SU-DHL-6 (cell line): Measurements from ENCODE around the gene PRRC2A.

Experiments
- EZH2phosphoT487 ChIP-seq: fragments of 200-600 bp; sonication (generic), shearing (Covaris generic); conservative IDR thresholded peaks from 2 replicates; pipeline ENCODE4 v1.6.1; 2018; ENCODE audit warnings: mild to moderate bottlenecking, antibody characterized with exemption, low read length, moderate library complexity, mixed read lengths
- TF ChIP-seq, protein P1 (sequence below): fragments of 200-600 bp; sonication (generic); IDR thresholded peaks from one replicate; pipeline ENCODE4 v1.5.1; 2017; ENCODE audit warnings: antibody characterized with exemption, mild to moderate bottlenecking, low read length, moderate library complexity; ENCODE audit not compliant: insufficient read depth, poor library complexity, severe bottlenecking

DNA sequence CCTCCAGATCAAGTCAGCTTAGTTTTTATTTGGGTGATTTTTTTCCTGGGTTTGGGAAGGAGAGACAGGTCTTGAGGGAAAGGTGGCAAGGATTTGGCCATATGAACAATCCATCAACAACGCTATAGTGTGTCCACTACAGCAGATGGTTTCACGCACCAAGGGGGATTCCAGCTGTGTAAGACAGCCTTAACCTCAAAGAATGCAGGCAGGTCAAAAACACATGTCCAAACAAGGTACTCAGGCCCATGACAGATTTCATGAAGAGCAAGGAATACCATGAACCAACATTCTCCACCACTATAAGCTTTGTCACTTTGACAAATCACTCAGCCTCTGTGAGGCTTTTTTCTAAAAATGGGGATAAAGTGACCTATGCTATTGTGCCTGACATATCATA, 3.5 kb upstream of the PRRC2A start:
- TF ChIP-seq EZH2phosphoT487 = no peak
- TF ChIP-seq, protein P1, sequence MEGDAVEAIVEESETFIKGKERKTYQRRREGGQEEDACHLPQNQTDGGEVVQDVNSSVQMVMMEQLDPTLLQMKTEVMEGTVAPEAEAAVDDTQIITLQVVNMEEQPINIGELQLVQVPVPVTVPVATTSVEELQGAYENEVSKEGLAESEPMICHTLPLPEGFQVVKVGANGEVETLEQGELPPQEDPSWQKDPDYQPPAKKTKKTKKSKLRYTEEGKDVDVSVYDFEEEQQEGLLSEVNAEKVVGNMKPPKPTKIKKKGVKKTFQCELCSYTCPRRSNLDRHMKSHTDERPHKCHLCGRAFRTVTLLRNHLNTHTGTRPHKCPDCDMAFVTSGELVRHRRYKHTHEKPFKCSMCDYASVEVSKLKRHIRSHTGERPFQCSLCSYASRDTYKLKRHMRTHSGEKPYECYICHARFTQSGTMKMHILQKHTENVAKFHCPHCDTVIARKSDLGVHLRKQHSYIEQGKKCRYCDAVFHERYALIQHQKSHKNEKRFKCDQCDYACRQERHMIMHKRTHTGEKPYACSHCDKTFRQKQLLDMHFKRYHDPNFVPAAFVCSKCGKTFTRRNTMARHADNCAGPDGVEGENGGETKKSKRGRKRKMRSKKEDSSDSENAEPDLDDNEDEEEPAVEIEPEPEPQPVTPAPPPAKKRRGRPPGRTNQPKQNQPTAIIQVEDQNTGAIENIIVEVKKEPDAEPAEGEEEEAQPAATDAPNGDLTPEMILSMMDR = no peak
